ENCODE measurements around the gene GRIN3B.
"Not testable (repeated sequence)": the region's sequence is repeated elsewhere in the genome, so short reads cannot be mapped to it uniquely, and the experiment has no call there.

Gene GRIN3B

GRCh38 chr19:1000095-1000494 is at the start of gene GRIN3B:
Gene GRIN3B (plus strand): TSS chr19:1000419. CDS start chr19:1000438, 19 bp downstream.
- peak; percentile 56 for DNase-seq

- DNase-seq, result no peak
Measured at GRCh38 chr19:952049-952679, 48.1 kb upstream of the GRIN3B start.

GRCh38 chr19:952680-953444 is 47.4 kb upstream of the GRIN3B start:
- peak; percentile 62 for DNase-seq

GRCh38 chr19:953445-954271 is 46.6 kb upstream of the GRIN3B start:
- no peak for DNase-seq

DNA sequence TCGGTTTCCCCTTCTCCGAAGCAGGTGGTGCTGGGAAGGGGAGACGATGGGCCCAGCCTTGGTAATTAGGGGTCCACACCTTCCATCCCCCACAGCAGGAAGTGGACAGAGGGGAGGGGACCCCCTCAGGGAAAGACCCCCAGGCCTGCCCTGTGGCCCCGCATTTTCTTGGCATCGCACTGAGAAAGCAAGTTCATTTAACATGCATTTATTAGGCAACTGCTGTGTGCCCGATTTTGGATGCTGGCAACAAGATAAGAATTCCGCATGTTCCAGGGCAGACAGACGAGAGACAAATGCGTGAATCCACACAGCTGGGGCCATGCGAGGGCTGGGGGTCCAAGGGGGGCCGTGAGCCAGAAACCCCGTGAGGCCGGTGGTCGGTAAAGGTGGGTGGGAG is 45.9 kb upstream of the GRIN3B start:
- DNase-seq, result no peak

GRCh38 chr19:954672-955494 is 45.3 kb upstream of the GRIN3B start:
- DNase-seq, result no peak

DNA sequence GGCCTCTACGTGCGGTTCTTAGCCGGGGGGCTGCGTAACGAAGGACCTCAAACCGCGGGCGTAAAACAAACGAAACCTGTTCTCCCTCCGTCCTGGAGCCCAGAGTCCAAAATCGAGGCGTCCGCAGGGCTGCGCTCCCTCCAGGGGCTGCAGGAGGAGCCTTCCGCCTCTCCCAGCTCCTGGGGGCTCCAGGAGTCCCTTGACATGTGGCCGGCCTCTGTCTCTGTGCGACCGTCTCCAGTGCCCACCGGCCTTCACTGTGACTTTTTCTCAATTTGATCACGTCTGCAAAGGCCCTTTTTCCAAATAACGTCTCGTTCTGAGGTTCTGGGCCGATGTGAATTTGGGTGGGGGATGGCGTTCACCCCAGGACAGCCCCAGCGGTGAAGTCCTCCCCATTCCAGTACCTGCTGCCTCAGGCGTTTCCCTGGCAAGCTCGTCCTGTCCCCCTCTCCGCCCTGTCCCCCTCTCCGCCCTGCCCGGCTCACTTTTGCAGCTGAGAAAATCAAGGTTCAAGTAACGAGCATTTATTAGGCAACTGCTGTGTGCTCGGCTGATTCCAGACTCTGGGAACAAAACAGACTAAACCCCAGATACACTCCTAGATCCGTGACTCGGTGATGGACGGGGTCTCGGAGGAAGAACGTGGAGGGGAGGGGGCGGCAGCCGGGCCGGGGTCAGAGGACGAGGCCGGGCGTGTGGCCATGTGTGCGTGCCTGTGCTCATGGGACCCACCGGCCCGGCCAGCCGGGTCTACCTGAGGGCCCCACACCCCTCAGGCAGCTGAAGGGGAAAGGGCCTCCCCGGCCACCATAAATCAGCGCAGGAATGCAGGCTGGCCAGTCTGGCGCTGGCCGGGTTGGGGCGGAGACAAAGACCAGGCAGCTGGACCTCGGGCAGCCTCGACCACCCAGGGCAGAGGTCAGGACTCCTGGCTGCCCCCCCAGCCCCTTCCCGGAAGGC is 44.1 kb upstream of the GRIN3B start:
- DNase-seq, result no peak

- peak; percentile 83 for DNase-seq
Measured at GRCh38 chr19:956766-957440, 43.3 kb upstream of the GRIN3B start.

- DNase-seq, result not testable (repeated sequence)
Measured at GRCh38 chr19:957578-957977, 42.6 kb upstream of the GRIN3B start.

- peak; percentile 22 for DNase-seq
Measured at GRCh38 chr19:958967-959855, 41.0 kb upstream of the GRIN3B start.

- DNase-seq, result no peak
Measured at GRCh38 chr19:960020-960419, 40.2 kb upstream of the GRIN3B start.

DNA sequence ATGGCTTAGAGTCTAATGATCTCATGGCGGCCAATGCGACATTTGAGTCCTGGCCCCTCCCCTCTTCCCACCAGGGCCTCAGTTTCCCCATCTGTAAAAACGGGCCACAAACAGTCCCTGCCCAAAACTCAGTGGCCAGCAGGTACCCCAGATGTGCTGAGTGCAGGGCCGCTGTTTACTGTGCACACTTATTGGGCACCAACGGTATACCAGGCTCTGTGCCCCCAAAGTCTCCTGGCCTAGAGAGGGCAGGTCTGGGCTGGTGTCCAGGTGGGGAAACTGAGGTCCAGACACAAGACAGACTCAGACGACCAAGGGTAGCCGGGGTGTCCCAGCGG is 39.6 kb upstream of the GRIN3B start:
- DNase-seq, result no peak

- DNase-seq, result no peak
Measured at GRCh38 chr19:961866-962620, 38.2 kb upstream of the GRIN3B start.

DNA sequence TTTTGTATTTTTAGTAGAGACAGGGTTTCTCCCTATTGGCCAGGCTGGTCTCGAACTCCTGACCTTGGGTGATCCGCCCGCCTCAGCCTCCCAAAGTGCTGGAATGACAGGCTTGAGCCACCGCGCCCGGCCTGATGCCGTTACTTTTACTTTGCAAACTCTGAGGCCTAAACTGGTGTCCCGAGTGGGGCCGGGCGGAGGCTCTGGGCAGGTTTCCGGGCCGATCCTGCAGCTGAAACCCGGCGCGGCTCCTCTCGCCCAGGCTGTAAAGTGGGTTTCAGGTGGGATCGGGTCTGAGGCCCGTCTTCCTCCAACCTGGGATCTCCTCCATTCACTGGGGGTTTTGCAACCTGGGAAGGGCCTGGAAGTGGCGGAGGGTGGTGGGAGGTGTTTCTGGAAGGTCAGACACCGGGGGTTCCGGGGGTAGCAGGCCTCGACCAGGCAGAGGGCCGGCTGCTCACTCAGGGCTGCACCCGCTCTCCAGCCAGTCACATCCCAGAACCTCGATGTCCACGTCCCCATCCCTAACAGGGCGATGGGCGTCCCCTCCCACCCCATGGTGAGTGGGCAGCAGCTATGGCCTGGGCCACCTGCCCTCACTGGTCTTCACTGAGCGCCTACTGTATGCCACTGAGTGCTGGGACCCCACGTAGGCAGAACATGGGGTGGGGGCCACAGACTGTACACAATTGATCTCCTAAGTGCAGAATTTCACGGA is 37.4 kb upstream of the GRIN3B start:
- DNase-seq, result no peak

DNA sequence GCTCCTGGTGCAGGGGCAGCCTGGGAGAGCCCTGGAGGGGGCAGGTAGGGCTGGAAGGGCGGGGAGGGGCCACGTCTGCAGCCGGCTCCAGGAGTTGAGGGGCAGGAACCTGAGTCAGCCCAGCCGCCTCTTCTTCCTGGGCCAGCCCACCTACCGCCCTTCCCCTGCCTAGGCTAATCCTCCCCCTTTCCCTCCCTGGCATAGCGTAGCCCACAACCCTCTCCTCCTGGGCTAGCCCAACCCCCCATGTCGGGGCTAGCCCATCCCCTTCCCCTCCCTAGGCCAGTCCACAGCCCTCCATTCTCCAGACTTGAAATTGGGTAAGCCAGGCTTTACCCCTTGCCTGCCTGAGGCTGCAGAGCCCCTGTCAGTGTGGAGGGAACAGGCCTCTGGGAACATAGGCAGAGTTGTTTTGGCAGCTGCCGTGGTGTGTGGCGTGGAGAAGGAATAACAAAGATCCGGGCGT is 36.7 kb upstream of the GRIN3B start:
- DNase-seq, result no peak

GRCh38 chr19:964116-964520 is 36.1 kb upstream of the GRIN3B start:
- DNase-seq, result no peak

DNA sequence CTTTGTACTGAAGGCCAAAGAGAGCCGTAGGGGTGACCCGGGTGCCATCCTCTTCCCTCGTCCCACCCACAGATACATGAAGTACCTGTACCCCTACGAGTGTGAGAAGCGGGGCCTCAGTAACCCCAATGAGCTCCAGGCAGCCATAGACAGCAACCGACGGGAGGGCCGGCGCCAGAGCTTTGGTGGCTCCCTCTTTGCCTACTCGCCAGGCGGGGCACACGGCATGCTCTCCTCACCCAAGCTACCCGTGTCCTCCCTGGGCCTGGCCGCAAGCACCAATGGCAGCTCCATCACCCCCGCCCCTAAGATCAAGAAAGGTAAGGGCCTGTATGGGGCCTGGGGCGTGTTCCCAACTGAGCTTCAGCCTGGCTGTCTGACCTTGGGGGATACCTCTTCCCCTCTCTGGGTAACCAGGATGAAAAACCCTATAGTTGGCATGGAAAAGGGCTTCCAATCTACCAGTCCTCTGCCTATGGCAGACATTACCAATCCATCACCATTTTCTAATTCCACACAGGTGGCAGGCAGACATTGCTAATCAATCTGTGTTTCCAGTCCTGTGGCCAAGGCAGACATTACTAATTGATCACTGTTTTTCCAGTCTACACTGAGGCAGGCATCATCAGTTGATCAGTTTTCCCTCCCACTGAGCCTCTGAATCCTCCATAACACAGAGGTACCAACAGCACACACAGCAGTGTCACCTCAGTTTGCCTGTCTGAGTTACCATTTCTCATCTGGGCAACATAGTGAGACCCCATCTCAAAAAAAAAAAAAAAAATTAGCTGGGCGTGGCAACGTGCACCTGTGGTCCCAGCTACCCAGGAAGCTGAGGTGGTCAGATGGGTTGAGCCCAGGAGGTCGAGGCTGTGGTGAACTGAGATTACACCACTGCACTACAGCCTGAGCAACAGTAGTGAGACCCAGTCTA is 35.2 kb upstream of the GRIN3B start:
- peak; percentile 30 for DNase-seq

All from fibroblast of skin of right biceps (primary cell).